ENCODE data around the gene FMN1. TPM values are rescaled to one million over a fixed set of nuclear protein-coding genes. Genes with fewer than 3 reads are reported as not detected.

Gene FMN1
- total RNA-seq, 4 donors from 2014 or later = 12.6 to 52.2 (median 20.1) TPM

DNA sequence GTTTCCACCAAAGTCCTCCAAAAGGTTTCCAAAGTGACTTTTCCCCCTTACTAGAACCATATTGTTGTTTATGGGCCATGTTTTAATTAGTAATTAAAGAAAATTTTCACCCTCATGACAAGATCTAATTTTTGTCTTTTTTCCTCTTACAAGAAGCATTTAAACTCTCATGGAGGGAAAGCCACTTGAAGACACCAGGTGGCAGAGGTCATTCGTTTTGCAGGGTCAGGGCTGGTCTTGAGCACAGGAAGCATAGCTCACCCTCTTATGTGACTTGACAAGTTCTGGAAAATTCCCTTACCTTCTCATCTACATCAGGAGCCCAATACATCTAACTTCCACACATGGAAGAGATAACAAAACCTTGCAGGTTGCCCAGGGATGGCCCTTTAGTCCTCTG is 313.0 kb downstream of the FMN1 start:
- no peak for TF ChIP-seq POLR2A (IDR thresholded peaks at IDR 0.05)
- TF ChIP-seq, protein P1, sequence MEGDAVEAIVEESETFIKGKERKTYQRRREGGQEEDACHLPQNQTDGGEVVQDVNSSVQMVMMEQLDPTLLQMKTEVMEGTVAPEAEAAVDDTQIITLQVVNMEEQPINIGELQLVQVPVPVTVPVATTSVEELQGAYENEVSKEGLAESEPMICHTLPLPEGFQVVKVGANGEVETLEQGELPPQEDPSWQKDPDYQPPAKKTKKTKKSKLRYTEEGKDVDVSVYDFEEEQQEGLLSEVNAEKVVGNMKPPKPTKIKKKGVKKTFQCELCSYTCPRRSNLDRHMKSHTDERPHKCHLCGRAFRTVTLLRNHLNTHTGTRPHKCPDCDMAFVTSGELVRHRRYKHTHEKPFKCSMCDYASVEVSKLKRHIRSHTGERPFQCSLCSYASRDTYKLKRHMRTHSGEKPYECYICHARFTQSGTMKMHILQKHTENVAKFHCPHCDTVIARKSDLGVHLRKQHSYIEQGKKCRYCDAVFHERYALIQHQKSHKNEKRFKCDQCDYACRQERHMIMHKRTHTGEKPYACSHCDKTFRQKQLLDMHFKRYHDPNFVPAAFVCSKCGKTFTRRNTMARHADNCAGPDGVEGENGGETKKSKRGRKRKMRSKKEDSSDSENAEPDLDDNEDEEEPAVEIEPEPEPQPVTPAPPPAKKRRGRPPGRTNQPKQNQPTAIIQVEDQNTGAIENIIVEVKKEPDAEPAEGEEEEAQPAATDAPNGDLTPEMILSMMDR (IDR thresholded peaks at IDR 0.05) = no peak
- intact Hi-C loops (cut with DNase I; ENCODE audit: low total_unique reads) = no loop called here
- DNase-seq (ENCODE audit: low spot score in 2 of 2) = no peak
- no peak overlapping the region for H3K4me3 ChIP-seq (ENCODE audit: low read depth, poor library complexity, severe bottlenecking)
- WGBS, 2 donors = 81 to 93% methylated on average over 1 of the region's 1 CpG

GRCh38 chr15:32880642-32881041 is 313.9 kb downstream of the FMN1 start:
- TF ChIP-seq, protein P1 (IDR thresholded peaks at IDR 0.05) = no peak
- no peak for TF ChIP-seq POLR2A (IDR thresholded peaks at IDR 0.05)
- no peak overlapping the region for H3K4me3 ChIP-seq (ENCODE audit: low read depth, poor library complexity, severe bottlenecking)
- intact Hi-C loops (cut with DNase I; ENCODE audit: low total_unique reads) = no loop called here
- DNase-seq (ENCODE audit: low spot score in 2 of 2) = no peak

GRCh38 chr15:32879980-32880379 is 314.5 kb downstream of the FMN1 start:
- WGBS, 2 donors = 73 to 74% methylated on average over 6 of the region's 6 CpGs
- no peak overlapping the region for H3K4me3 ChIP-seq (ENCODE audit: low read depth, poor library complexity, severe bottlenecking)
- intact Hi-C loops (cut with DNase I; ENCODE audit: low total_unique reads) = no loop called here
- TF ChIP-seq, protein P1 (IDR thresholded peaks at IDR 0.05) = no peak
- TF ChIP-seq POLR2A (IDR thresholded peaks at IDR 0.05) = no peak
- no peak for DNase-seq (ENCODE audit: low spot score in 2 of 2)

- WGBS, 2 donors = 51 to 57% methylated on average over 5 of the region's 5 CpGs
- no peak overlapping the region for H3K4me3 ChIP-seq (ENCODE audit: low read depth, poor library complexity, severe bottlenecking)
- intact Hi-C loops (cut with DNase I; ENCODE audit: low total_unique reads) = no loop called here
- no peak for DNase-seq (ENCODE audit: low spot score in 2 of 2)
- TF ChIP-seq, protein P1 (IDR thresholded peaks at IDR 0.05) = no peak
- TF ChIP-seq POLR2A (IDR thresholded peaks at IDR 0.05) = no peak
Observed at GRCh38 chr15:32878869-32879805, 315.4 kb downstream of the FMN1 start.

- 91 to 93% methylated on average over 1 of the region's 1 CpG for WGBS, 2 donors
- no peak for DNase-seq (ENCODE audit: low spot score in 2 of 2)
- H3K4me3 ChIP-seq (ENCODE audit: low read depth, poor library complexity, severe bottlenecking) = no peak overlapping the region
- TF ChIP-seq, protein P1 (IDR thresholded peaks at IDR 0.05) = no peak
- TF ChIP-seq POLR2A (IDR thresholded peaks at IDR 0.05) = no peak
- intact Hi-C loops (cut with DNase I; ENCODE audit: low total_unique reads) = no loop called here
Observed at GRCh38 chr15:32878342-32878741, 316.2 kb downstream of the FMN1 start.
